Activated CD4-positive, alpha-beta T cell treated with anti-CD3 and anti-CD28 coated beads for 4 hours (primary cell): ENCODE results near the gene FCGR3A.

Experiments used
- DNase-seq, 2 donors: peaks; one replicate each; pipeline ENCODE4 v3.0.0-alpha.2; 2020

FCGR3A gene

GRCh38 chr1:161499099-161500039 is 50.2 kb downstream of the FCGR3A start:
- no peak for DNase-seq

DNA sequence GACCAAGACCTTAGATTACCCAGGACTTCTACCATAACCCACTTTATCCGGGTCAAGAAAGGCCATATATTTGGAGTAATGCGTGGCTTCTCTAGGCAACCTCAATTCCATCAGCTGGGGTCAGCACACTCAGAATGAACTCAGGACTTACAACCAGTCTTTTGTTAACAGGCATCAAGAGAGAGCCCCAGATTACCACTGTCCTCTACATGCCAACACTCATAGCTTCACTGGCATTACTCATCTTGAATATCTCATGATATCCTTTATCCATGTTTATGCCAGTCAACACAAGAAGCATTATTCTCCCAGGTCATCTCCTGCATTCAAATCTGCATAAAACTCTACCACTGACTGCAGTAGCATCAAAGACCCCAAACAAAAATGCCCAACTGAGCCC is 51.0 kb downstream of the FCGR3A start:
- DNase-seq: no peak

- DNase-seq: no peak
Observed at GRCh38 chr1:161497961-161498360, 51.7 kb downstream of the FCGR3A start.

DNA sequence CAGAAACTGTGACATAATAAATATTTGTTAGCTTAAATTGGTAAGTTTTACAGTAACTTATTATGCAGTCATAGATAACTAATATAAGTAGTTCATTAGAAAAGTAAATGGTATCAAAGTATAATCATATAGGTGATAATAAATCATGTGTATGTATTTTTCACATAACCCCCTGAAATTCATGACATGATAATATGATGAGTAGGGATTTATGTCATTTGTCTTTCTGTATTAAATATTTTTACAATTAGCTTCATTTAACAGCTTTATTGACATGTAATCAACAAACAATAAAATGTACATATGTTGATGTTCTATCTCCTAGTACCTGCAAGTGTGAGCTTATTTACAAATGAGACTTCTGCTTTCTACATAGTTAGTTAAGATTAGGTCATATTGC is 54.1 kb downstream of the FCGR3A start:
- no peak for DNase-seq

DNA sequence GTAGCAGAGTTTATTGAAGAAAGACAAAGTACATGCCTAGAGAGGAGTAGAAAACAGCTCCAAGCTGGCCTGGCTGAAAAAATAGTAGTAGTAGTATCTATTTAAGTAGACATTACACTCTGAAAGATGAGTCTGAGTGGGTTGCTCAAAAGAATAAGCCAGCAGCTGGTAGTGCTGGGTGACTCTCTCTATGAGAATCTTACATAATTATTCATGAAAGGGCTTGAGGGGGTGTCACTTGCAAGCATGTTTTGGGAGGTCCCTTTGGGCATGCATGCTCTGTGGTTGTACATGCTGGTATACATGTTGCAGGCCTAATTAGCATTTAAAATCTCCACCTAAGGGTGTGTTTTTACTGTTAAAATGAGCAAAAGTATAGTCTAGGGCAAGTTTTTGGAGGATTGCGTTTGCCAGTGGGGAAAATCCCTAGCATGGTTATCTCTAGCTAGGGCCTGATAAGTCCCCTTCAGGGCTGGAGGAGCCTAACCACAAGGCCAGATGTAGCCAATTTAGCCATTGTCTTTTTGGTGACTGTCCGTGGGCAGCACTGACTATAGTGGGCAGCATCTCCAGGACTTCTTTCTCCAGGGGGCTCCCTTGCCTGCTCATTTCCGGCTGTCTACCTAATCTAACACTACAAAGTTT is 55.4 kb downstream of the FCGR3A start:
- no peak for DNase-seq

DNA sequence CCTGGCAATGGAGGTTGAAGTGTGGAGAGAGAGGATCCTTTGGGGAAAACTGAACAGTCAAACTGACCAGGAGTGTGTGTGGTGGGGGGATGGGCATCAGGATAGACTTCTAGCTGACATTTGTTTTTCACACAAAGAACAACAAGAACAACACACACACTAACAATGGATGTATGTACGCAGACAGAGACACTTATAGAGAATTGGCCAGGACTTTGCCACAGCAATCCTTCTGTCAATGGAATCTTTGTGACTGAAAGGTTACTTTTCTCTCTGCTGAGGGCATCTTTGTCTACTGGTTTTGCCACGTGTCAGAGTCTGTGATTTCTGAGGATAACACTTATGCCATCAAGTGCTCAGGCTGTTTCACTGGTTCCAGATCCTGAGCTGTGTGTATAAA is 56.8 kb downstream of the FCGR3A start:
- DNase-seq: no peak
